ENCODE data around the gene MAP2K5. TPM values are rescaled to one million over a fixed set of nuclear protein-coding genes. Genes with fewer than 3 reads are reported as not detected.

Gene MAP2K5
- total and polyA plus RNA-seq, 9 of the 15 experiments (the other 6 are each of a cell fraction or from before 2014, with no cell fraction given), result 0.41 to 16.5 (median 7.5) TPM

- Histone ChIP-seq H4K20me1 (replicated peaks; ENCODE audit: control insufficient read depth, insufficient read depth, low read length) (0 out of 2 replicates have a peak, but pooled peaks cover 6% of the 10 kb centered on the region), H3K4me3 (no peak overlapping the region), H3K9me1 (ENCODE audit: control insufficient read depth, insufficient read depth, low read length) (peaks cover under 1% of the 10 kb centered on the region), H3K27me3 (ENCODE audit: control insufficient read depth in 2 of 2, insufficient read depth in 2 of 2, low read length in 2 of 2) (peaks cover 3 to 18% of the 10 kb centered on the region in 2 experiments; a peak in 2 of 5 replicates), H3K9ac (ENCODE audit: insufficient read depth in 1 of 2, low read depth in 2 of 2, low read length in 2 of 2) (no peak overlapping the region), H3K4me1 (replicated peaks in 1 of 2; ENCODE audit: control insufficient read depth in 2 of 2, insufficient read depth in 2 of 2, low read length in 2 of 2) (peaks cover 0 to 17% of the 10 kb centered on the region in 2 experiments; a peak in 2 of 5 replicates), H3K27ac (ENCODE audit: extremely low read depth, low read depth, low read length) (no peak overlapping the region), H3K4me2 (ENCODE audit: insufficient read depth, low read length) (no peak overlapping the region), H2AFZ (ENCODE audit: low read depth, low read length) (no peak overlapping the region), H3K79me2 (ENCODE audit: control insufficient read depth, insufficient read depth, low read length) (no peaks in the 10 kb centered on the region), H3K9me3 (replicated peaks; ENCODE audit: control insufficient read depth, insufficient read depth, low read depth, low read length) (no peaks in the 10 kb centered on the region), H3K36me3 (ENCODE audit: control insufficient read depth, insufficient read depth, low read length) (no peaks in the 10 kb centered on the region)
- 53% methylated on average over 4 of the region's 6 CpGs for WGBS (ENCODE audit: insufficient coverage, low coverage, missing lambda C conversion rate)
- DNase-seq (ENCODE audit: extremely low read depth in 1 of 4, low spot score in 3 of 4) (no peak), ATAC-seq (peak; percentile 58; the same call in 2 of the 3 replicates), FAIRE-seq (no peak)
- BruUV-seq (replicated peaks), result no TSS peak
- intact Hi-C loops (cut with micrococcal nuclease) (no loop called here), in situ Hi-C loops (cut with MboI) (no loop called here)
- ChIA-PET CTCF (ENCODE audit: low intra/inter-chr PET ratio) (no interaction called here), POLR2A (interaction anchor here (0.7 to 1.4 kb wide), 3 partner anchors 11 to 98 kb away, joined by 3 to 6 read pairs (median 5); no protein-coding TSS in a partner anchor)
- TF ChIP-seq ZBED1 (IDR thresholded peaks at IDR 0.05) (no peak), ZBTB7A (IDR thresholded peaks at IDR 0.05; ENCODE audit: borderline replicate concordance, control insufficient read depth, low read depth, low read length) (no peak), THAP7 (CRISPR knock-in tag; IDR thresholded peaks at IDR 0.05) (no peak), RAD51 (IDR thresholded peaks at IDR 0.05; ENCODE audit: borderline replicate concordance, low read depth) (no peak), ELF2 (CRISPR knock-in tag; IDR thresholded peaks at IDR 0.05) (no peak), ZFP91 (CRISPR knock-in tag; IDR thresholded peaks at IDR 0.05) (no peak)
These were observed 267.4 kb downstream of the MAP2K5 start for GRCh38 chr15:67809866-67810265.
